CD14-positive monocyte (primary cell): ENCODE results near the gene PRPF19. TPM values are rescaled to one million over a fixed set of nuclear protein-coding genes. Genes with fewer than 3 reads are reported as not detected.
A peak's percentile ranks its signal among the peaks of the same experiment; 100 is the strongest.

Source experiments
- DNase-seq, 3 donors: peaks; one replicate each; pipeline ENCODE4 v3.0.0-alpha.2; 2011 to 2022
- H2AFZ ChIP-seq: 2 replicates; pipeline ENCODE4 v1.6.0; 2012; ENCODE audit warnings: mild to moderate bottlenecking, low read depth, low read length, inconsistent platforms; ENCODE audit not compliant: insufficient read depth, poor library complexity, severe bottlenecking
- H3K27ac ChIP-seq, 2 donors: 1 replicate in 1 of 2; 2 replicates in 1 of 2; pipeline ENCODE4 v1.5.1; 2012 to 2013; ENCODE audit warnings: low read length in 2 of 2, control low read depth in 1 of 2, inconsistent platforms in 1 of 2, low read depth in 1 of 2, mild to moderate bottlenecking in 1 of 2
- H3K27me3 ChIP-seq, 2 donors: one replicate each; pipeline versions ENCODE4 v1.6.0 to v1.6.1; 2011 to 2013; ENCODE audit warnings: low read length in 2 of 2; ENCODE audit not compliant: control insufficient read depth in 2 of 2, insufficient read depth in 2 of 2
- H3K36me3 ChIP-seq, 2 donors: replicated peaks in 1 of 2; 1 replicate in 1 of 2; 2 replicates in 1 of 2; pipeline versions ENCODE4 v1.5.1 to v1.6.1; 2012 to 2013; ENCODE audit warnings: low read length in 2 of 2, control low read depth in 1 of 2, inconsistent platforms in 1 of 2, mild to moderate bottlenecking in 1 of 2; ENCODE audit not compliant: insufficient read depth in 2 of 2, control insufficient read depth in 1 of 2
- H3K4me1 ChIP-seq, 2 donors: 1 replicate in 1 of 2; 2 replicates in 1 of 2; pipeline versions ENCODE4 v1.5.1 to v1.6.1; 2012 to 2013; ENCODE audit warnings: low read length in 2 of 2, control low read depth in 1 of 2, inconsistent platforms in 1 of 2, mild to moderate bottlenecking in 1 of 2, moderate library complexity in 1 of 2; ENCODE audit not compliant: insufficient read depth in 2 of 2, control insufficient read depth in 1 of 2
- H3K4me2 ChIP-seq: replicated peaks from 2 replicates; pipeline ENCODE3; 2012; ENCODE audit warnings: low read length, moderate library complexity, mild to moderate bottlenecking; ENCODE audit not compliant: poor library complexity, severe bottlenecking; ENCODE audit errors: extremely low read depth
- H3K4me3 ChIP-seq, 3 experiments: fragments of 200-600 bp in 1 of 3; sonication (generic) in 1 of 3; replicated peaks in 1 of 3; 1 replicate in 2 of 3; 2 replicates in 1 of 3; pipeline ENCODE4 v1.5.1; 2011 to 2013; ENCODE audit warnings: low read length in 3 of 3, mild to moderate bottlenecking in 3 of 3, control low read depth in 2 of 3, low read depth in 2 of 3, inconsistent platforms in 1 of 3, moderate library complexity in 1 of 3
- H3K79me2 ChIP-seq: 2 replicates; pipeline ENCODE4 v1.6.0; 2012; ENCODE audit warnings: mild to moderate bottlenecking, control low read depth, inconsistent platforms, low read length, moderate library complexity; ENCODE audit not compliant: insufficient read depth
- H3K9ac ChIP-seq: 2 replicates; pipeline ENCODE4 v1.6.0; 2017; ENCODE audit warnings: low read length, mild to moderate bottlenecking; ENCODE audit not compliant: insufficient read depth, poor library complexity, severe bottlenecking
- H3K9me3 ChIP-seq, 2 donors: replicated peaks in 1 of 2; 1 replicate in 1 of 2; 2 replicates in 1 of 2; pipeline versions ENCODE4 v1.5.1 to v1.6.1; 2012 to 2013; ENCODE audit warnings: low read length in 2 of 2, control low read depth in 1 of 2; ENCODE audit not compliant: control insufficient read depth in 1 of 2, insufficient read depth in 1 of 2
- H4K20me1 ChIP-seq: 2 replicates; pipeline ENCODE4 v1.6.0; 2012; ENCODE audit warnings: mild to moderate bottlenecking, low read length, control low read depth, moderate library complexity; ENCODE audit not compliant: insufficient read depth
- H3K27ac Mint-ChIP-seq, 7 donors: one replicate each; pipeline ENCODE4 v1.8.0; 2020; ENCODE audit warnings: mild to moderate bottlenecking in 7 of 7, mixed read lengths in 7 of 7, moderate library complexity in 6 of 7, inconsistent platforms in 2 of 7
- H3K27me3 Mint-ChIP-seq, 3 donors: one replicate each; pipeline ENCODE4 v1.8.0; 2021 to 2022; ENCODE audit warnings: low read depth in 3 of 3, mild to moderate bottlenecking in 3 of 3, mixed read lengths in 3 of 3, moderate library complexity in 3 of 3, inconsistent platforms in 1 of 3
- H3K36me3 Mint-ChIP-seq, 2 donors: one replicate each; pipeline ENCODE4 v1.8.0; 2020; ENCODE audit warnings: mixed read lengths in 2 of 2, inconsistent platforms in 1 of 2, mild to moderate bottlenecking in 1 of 2
- H3K4me1 Mint-ChIP-seq: one replicate; pipeline ENCODE4 v1.8.0; 2020; ENCODE audit warnings: mild to moderate bottlenecking, mixed read lengths
- H3K4me3 Mint-ChIP-seq, 2 donors: one replicate each; pipeline ENCODE4 v1.8.0; 2020; ENCODE audit warnings: mild to moderate bottlenecking in 2 of 2, mixed read lengths in 2 of 2, moderate library complexity in 1 of 2
- H3K9me3 Mint-ChIP-seq, 7 donors: one replicate each; pipeline ENCODE4 v1.8.0; 2020 to 2022; ENCODE audit warnings: mixed read lengths in 7 of 7, mild to moderate bottlenecking in 6 of 7, moderate library complexity in 6 of 7, inconsistent platforms in 2 of 7
- CTCF ChIP-seq: fragments of 200-600 bp; IDR thresholded peaks from one replicate; pipeline ENCODE4 v1.8.0; 2022; ENCODE audit warnings: antibody characterized with exemption, mild to moderate bottlenecking
- WGBS: methylation state at CpG from one replicate; pipeline ENCODE4 v1.1.5; 2013; ENCODE audit warnings: missing lambda C conversion rate; ENCODE audit not compliant: insufficient coverage; 5-methylcytosine and 5-hydroxymethylcytosine counted together
- intact Hi-C, 2 donors: fragments of 100-400 bp; cut with micrococcal nuclease; formaldehyde crosslinking; loops; one replicate each; pipeline versions ENCODE4 v1.15.0 to v1.15.1; 2023
- polyA plus RNA-seq, 3 donors: library from polyadenylated mRNA; depleted of rRNA in 1 of 3; unstranded in 2 of 3; stranded (reverse) in 1 of 3; fragments of 300-500 nt in 2 of 3; fragments of >200 nt in 1 of 3; fragmentation: Illumina TruSeq in 2 of 3; gene quantifications; 1 replicate in 2 of 3; 2 replicates in 1 of 3; pipeline ENCODE4 v1.2.3, GENCODE V29; 2012 to 2021

PRPF19 gene
- polyA plus RNA-seq, 3 donors: 7.8 to 33.2 (median 12.2) TPM

GRCh38 chr11:60859616-60860250 lies 46.7 kb downstream of the PRPF19 start:
- TF ChIP-seq CTCF: no peak
- no peak overlapping the region for H3K4me2 ChIP-seq
- H3K9me3 Mint-ChIP-seq: peaks cover 0 to 6% (median 0%) of the 10 kb centered on the region in 7 donors
- intact Hi-C loops: no loop called here
- no peaks in the 10 kb centered on the region for H3K9me3 ChIP-seq
- H3K4me3 ChIP-seq: no peak overlapping the region
- WGBS: 80% methylated on average over 4 of the region's 15 CpGs
- no peaks in the 10 kb centered on the region for H4K20me1 ChIP-seq
- H3K4me1 ChIP-seq: peaks cover 20 to 34% of the 10 kb centered on the region in 2 donors
- no peak for DNase-seq
- no peak overlapping the region for H2AFZ ChIP-seq
- H3K4me3 Mint-ChIP-seq: no peak overlapping the region
- H3K27me3 ChIP-seq: peaks cover 0 to 5% of the 10 kb centered on the region in 2 donors
- H3K4me1 Mint-ChIP-seq: peaks cover 29% of the 10 kb centered on the region
- no peaks in the 10 kb centered on the region for H3K79me2 ChIP-seq
- no peaks in the 10 kb centered on the region for H3K36me3 ChIP-seq
- no peak overlapping the region for H3K9ac ChIP-seq
- H3K27me3 Mint-ChIP-seq: peaks cover 7 to 19% (median 9%) of the 10 kb centered on the region in 3 donors
- H3K36me3 Mint-ChIP-seq: no peaks in the 10 kb centered on the region
- H3K27ac ChIP-seq: no peak overlapping the region
- H3K27ac Mint-ChIP-seq: no peak overlapping the region

- H3K27me3 ChIP-seq: peaks cover 0 to 6% of the 10 kb centered on the region in 2 donors
- H3K4me3 ChIP-seq: peak overlapping the region in 1 of 3 experiments; percentile 4
- intact Hi-C loops: no loop called here
- Mint-ChIP-seq H3K27me3 (peaks cover 11 to 21% (median 11%) of the 10 kb centered on the region in 3 donors), H3K27ac (peak overlapping the region in 6 of 7 donors; percentile 5 to 73 (median 60)), H3K4me3 (peak overlapping the region in 1 of 2 donors; percentile 0), H3K36me3 (no peaks in the 10 kb centered on the region), H3K9me3 (peaks cover 0 to 6% (median 0%) of the 10 kb centered on the region in 7 donors), H3K4me1 (peaks cover 31% of the 10 kb centered on the region)
- no peaks in the 10 kb centered on the region for H3K9me3 ChIP-seq
- H2AFZ ChIP-seq: peak overlapping the region; percentile 39
- TF ChIP-seq CTCF: no peak
- DNase-seq: no peak
- H3K27ac ChIP-seq: peak overlapping the region; percentile 3 to 60
- no peaks in the 10 kb centered on the region for H3K79me2 ChIP-seq
- peak overlapping the region; percentile 12 for H3K4me2 ChIP-seq
- peak overlapping the region; percentile 24 for H3K9ac ChIP-seq
- no peaks in the 10 kb centered on the region for H3K36me3 ChIP-seq
- WGBS: 41% methylated on average over 4 of the region's 4 CpGs
- H4K20me1 ChIP-seq: no peaks in the 10 kb centered on the region
- H3K4me1 ChIP-seq: peaks cover 20 to 34% of the 10 kb centered on the region in 2 donors
Measured at GRCh38 chr11:60858731-60859464, 47.5 kb downstream of the PRPF19 start.
